Fibroblast of skin of left quadriceps (primary cell): ENCODE results near the gene ZNF445.
"Not testable (repeated sequence)": the region's sequence is repeated elsewhere in the genome, so short reads cannot be mapped to it uniquely, and the experiment has no call there.

ENCODE experiments used
- DNase-seq, 2 experiments: peaks; one replicate each; pipeline ENCODE4 v3.0.0-alpha.2; 2013; ENCODE audit warnings: low read depth in 2 of 2

Gene ZNF445

GRCh38 chr3:44476181-44476611 is 1.3 kb downstream of the ZNF445 start:
- DNase-seq, result peak in 1 of 2 experiments; percentile 16

DNA sequence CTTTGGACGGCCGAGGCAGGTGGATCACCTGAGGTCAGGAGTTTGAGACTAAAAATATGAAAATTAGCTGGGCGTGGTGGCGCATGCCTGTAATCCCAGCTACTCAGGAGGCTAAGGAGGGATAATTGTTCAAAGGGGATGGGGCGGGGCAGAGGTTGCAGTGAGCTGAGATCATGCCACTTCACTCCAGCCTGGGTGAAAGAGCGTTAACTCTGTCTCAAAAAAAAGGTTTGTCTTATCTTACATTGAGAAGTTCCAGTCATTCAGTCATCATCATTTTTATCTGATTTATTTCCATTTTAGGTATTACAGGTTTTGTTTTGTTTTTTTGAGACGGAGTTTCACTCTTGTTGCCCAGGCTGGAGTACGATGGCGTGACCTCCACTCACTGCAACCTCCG is 2.6 kb downstream of the ZNF445 start:
- DNase-seq, result not testable (repeated sequence)

- no peak for DNase-seq
Observed at GRCh38 chr3:44470430-44470829, 7.0 kb downstream of the ZNF445 start.

DNA sequence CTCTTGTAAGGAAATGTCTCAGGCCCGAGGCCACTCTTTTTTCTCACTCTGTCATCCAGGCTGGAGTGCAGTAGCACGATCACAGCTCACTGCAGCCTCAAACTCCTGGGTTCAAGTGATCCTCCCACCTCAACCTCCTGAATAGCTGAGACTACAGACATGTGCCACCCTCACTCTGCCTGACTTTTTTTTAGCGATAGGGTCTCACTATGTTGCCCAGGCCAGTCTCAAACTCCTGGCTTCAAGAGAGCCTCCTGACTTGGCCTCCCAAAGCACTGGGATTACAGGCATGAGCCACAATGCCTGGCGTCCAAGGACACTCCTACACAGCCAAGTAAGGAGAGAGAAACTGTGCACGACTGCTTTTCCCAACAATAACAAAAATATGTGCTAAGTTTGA is 7.6 kb downstream of the ZNF445 start:
- DNase-seq, result no peak

DNA sequence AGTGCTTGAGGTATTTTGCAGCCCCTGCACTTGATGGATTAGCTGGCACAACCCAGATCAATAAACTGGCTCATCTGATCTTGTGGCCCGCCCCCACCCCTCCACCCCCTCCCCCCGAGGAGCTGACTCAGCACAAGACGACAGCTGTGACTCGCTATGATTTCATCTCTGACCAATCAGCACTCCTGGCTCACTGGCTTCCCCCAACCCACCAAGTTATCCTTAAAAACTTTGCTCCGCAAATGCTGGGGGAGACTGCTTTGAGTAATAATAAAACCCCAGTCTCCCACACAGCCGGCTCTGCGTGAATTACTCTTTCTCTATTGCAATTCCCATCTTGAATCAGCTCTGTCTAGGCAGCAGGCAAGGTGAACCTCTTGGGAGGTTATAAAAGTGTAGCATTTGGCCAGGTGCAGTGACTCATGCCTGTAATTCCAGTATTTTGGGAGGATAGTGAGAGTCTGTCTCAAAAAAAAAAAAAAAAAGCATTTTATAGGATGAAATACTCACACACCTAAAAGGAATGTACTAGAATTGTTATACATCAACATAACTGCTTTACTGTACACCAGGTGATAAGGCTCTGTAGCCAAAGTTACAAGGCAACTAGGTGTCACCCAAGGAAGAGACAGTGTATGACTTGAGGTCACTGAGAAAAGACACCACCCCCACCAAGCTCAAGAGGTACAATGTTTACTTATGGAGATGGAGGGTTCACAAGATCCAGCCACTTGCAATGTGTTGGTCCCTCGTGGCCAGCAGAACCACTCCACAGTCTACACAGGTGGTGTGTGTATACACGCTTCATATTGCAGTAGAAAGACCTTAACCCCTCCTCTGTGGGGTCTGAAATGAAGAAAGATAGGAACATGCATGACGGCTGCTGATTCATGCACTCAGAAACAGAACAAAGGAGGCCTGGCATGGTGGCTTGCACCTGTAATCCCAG is 8.6 kb downstream of the ZNF445 start:
- DNase-seq, result no peak

- DNase-seq, result not testable (repeated sequence)
Observed at GRCh38 chr3:44468099-44468537, 9.4 kb downstream of the ZNF445 start.

GRCh38 chr3:44467241-44467640 is 10.2 kb downstream of the ZNF445 start:
- DNase-seq, result no peak

DNA sequence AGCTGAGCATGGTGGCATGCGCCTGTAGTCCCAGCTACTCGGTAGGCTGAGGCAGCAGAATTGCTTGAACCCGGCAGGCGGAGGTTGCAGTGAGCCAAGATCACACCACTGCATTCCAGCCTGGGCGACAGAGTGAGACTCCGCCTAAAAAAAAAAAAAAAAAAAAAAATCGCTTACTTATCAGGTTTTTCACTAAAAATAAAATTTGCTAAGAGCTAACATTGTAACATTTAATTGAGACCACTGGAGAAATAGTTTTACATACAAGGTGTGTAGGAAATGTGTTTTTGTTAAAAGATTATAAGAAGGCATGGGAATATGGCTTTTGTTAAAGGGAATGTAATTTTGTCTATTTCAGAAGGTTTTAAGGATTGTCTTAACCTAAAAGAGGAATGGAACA is 12.6 kb downstream of the ZNF445 start:
- not testable (repeated sequence) for DNase-seq

DNA sequence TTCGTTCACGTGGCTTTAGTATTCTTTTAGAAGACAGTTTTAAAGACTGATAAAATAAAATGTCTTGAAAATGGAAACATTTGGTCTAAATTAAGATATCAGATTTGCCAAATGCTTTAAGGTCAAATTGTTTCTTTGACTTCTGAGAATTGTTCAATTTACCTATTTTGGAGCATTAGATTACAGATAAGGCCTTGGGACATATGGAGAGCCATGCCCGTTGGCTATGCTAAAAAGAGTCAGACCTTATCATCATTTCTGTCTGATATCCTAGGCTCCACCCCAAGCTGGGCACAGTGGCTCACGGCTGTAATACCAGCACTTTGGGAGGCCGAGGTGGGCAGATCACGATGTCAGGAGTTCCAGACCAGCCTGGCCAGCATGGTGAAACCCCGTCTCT is 13.0 kb downstream of the ZNF445 start:
- DNase-seq, result no peak

- not testable (repeated sequence) for DNase-seq
Observed at GRCh38 chr3:44460050-44460449, 17.4 kb downstream of the ZNF445 start.

DNA sequence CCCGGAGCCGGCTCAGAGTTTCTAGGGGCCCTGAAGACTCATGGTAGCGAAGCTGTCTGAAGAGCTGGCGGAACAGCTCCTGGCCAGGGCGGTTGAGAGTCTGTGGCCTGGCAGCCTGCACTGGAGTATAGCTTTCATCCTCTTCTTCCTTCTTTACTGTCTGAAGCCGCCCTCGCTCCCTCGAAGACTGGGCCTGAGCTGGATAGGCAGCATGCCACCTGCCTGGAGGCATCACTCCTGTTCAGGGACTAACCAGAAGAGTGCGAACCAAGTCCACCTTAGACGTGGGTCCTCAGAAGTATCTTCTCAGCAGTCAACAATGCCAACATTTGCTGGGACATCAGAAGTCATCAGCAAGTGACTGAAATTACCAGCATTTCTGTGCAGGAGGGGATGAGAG is 22.2 kb downstream of the ZNF445 start:
- DNase-seq, result no peak

- DNase-seq, result no peak
Observed at GRCh38 chr3:44454258-44454657, 23.2 kb downstream of the ZNF445 start.

DNA sequence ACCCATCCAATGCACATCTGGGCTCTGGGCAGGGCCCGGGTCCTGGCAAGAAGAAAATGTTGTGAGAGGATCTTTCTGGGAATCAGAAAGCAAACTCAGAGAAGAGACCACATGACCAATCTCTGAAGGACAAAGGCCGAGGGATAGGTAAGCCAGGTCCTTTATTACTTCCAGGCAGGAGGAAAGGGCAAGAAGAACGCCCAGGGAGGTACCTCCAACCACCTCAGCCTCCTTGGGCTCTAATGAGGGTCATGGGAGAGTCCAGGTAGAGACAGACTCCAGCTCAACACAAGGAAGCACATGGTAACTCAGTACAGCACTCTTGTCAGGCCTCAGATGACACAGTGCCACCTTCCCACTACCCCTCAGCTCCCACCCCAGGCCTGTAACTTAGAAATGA is 26.0 kb downstream of the ZNF445 start:
- DNase-seq, result no peak

DNA sequence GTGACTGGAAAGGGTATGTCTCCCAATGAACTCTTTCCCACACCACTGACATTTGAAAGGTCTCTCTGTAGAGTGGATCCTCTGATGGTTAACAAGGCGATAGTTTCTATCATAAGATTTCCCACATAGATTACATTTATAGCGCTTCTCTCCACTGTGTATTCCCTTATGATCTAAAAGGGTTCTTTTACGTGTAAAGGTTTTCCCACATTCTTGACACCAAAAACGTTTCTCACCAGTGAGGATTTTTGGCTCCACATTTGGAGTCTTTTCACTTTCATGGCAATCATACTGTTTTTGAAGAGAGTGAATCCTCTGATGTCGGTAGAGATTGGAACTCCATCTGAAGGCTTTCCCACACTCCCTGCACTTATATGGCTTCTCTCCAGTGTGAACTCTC is 30.5 kb downstream of the ZNF445 start:
- no peak for DNase-seq

- DNase-seq, result no peak
Observed at GRCh38 chr3:44445786-44446185, 31.7 kb downstream of the ZNF445 start.

DNA sequence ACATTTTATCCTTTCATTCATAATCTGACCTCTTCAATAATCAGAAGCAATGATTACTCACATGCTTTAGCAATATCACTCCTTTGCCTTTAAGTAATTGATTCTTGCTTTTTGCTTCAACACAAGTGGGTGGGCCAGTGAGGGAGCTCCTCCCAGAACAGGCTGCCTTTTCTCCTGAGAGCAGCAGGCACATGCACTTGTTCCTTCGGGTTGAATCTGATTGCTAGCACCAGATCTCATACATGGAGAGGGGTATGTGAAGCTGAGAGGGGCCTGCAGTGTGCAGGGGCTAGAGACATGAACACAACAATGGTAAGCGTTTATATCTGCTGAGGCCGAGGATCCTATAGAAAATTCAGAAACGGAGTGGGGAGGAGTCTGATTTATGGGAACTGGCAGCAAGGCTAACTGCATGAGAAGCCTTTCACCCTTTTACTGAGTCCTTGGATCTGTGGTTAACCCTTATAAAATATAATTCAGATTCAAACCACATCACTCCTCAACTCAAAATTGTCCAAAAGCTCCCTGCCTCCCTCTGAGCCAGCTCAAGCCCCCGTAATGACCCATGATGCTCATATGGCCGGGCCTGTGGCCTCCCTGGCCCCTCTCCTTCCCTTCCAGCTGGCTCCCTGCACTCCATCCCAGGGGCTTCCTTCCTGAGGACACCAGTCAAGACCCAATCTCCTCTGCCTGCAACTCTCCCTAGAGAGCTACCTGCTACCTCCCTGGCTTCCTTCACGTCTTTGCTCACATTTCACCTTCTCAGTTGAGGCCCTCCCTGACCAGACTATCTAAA is 32.4 kb downstream of the ZNF445 start:
- no peak for DNase-seq

DNA sequence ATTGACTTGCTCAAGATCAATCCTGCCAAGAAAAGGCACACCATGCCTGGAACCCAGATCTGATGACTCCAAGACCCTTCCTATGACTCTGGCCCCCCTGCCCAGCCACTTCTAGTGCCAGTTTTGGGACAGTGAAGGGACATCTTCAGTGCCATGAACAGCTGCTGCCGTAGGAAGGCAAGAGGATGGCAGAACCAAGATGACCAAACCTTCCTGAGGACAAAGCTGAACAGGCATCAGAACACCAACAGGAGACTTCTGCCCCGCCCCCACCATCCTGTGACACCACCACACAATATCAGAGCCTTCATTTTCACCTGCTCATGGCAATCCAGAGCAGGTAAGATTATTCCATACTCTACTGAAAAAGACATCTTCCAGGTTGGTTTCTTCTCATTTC is 33.0 kb downstream of the ZNF445 start:
- no peak for DNase-seq

- DNase-seq, result no peak
Observed at GRCh38 chr3:44442596-44443309, 34.7 kb downstream of the ZNF445 start.

- no peak for DNase-seq
Observed at GRCh38 chr3:44439499-44440295, 37.8 kb downstream of the ZNF445 start.

DNA sequence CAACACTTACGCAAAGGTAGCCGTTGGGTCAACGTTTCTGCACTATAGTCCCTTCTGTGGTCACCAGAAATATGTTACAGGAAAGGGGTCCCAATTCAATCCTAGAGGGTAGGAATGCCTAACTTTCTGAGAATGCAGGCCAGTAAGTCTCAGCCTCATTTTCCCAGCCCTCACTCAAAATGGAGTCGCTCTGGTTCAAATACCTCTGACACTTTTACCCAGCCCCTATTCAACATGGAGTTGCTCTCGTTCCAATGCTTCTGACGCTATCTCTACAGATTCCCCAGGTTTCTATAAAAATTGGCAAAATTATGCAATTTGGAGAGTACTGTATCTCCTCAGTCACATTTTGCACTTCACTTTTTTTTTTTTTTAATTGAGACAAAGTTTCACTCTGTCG is 39.7 kb downstream of the ZNF445 start:
- no peak for DNase-seq

GRCh38 chr3:44436181-44436580 is 41.3 kb downstream of the ZNF445 start:
- DNase-seq, result no peak
